ENCODE results near the gene NHEJ1.
A peak's percentile ranks its signal among the peaks of the same experiment; 100 is the strongest.

DNA sequence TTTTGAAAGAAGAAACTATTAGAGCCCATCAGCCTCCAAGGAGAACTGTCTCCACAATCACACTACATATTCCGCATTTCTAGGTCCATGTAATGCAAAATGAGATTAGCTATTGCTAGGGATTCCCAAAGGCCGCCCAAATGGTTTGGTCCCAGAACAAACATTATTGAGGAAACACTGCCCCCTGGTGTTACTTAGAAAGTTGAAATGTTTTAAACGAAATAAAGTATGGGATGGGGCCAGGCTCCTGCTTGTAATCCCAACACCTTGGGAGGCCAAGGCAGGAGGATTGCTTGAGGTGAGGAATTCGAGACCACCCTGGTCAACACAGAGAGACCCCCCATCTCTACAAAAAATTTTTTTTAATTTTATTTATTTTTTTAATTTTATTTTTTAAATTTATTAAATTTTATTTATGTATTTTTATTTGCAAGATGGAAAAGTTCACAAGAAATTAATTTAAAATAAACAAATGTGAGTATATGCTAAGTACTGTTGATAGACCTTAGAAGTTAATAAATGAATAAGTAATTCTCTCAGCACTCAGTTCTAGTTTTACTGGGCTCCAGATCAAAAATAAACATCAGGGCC, 5.5 kb downstream of the NHEJ1 start:
- TF ChIP-seq, protein P1, sequence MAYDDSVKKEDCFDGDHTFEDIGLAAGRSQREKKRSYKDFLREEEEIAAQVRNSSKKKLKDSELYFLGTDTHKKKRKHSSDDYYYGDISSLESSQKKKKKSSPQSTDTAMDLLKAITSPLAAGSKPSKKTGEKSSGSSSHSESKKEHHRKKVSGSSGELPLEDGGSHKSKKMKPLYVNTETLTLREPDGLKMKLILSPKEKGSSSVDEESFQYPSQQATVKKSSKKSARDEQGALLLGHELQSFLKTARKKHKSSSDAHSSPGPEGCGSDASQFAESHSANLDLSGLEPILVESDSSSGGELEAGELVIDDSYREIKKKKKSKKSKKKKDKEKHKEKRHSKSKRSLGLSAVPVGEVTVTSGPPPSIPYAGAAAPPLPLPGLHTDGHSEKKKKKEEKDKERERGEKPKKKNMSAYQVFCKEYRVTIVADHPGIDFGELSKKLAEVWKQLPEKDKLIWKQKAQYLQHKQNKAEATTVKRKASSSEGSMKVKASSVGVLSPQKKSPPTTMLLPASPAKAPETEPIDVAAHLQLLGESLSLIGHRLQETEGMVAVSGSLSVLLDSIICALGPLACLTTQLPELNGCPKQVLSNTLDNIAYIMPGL (CRISPR knock-in tag; IDR thresholded peaks at IDR 0.05) = no peak
- TF ChIP-seq, protein P2, sequence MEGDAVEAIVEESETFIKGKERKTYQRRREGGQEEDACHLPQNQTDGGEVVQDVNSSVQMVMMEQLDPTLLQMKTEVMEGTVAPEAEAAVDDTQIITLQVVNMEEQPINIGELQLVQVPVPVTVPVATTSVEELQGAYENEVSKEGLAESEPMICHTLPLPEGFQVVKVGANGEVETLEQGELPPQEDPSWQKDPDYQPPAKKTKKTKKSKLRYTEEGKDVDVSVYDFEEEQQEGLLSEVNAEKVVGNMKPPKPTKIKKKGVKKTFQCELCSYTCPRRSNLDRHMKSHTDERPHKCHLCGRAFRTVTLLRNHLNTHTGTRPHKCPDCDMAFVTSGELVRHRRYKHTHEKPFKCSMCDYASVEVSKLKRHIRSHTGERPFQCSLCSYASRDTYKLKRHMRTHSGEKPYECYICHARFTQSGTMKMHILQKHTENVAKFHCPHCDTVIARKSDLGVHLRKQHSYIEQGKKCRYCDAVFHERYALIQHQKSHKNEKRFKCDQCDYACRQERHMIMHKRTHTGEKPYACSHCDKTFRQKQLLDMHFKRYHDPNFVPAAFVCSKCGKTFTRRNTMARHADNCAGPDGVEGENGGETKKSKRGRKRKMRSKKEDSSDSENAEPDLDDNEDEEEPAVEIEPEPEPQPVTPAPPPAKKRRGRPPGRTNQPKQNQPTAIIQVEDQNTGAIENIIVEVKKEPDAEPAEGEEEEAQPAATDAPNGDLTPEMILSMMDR (IDR thresholded peaks at IDR 0.05) = peak; percentile 53
- TF ChIP-seq, protein P3, sequence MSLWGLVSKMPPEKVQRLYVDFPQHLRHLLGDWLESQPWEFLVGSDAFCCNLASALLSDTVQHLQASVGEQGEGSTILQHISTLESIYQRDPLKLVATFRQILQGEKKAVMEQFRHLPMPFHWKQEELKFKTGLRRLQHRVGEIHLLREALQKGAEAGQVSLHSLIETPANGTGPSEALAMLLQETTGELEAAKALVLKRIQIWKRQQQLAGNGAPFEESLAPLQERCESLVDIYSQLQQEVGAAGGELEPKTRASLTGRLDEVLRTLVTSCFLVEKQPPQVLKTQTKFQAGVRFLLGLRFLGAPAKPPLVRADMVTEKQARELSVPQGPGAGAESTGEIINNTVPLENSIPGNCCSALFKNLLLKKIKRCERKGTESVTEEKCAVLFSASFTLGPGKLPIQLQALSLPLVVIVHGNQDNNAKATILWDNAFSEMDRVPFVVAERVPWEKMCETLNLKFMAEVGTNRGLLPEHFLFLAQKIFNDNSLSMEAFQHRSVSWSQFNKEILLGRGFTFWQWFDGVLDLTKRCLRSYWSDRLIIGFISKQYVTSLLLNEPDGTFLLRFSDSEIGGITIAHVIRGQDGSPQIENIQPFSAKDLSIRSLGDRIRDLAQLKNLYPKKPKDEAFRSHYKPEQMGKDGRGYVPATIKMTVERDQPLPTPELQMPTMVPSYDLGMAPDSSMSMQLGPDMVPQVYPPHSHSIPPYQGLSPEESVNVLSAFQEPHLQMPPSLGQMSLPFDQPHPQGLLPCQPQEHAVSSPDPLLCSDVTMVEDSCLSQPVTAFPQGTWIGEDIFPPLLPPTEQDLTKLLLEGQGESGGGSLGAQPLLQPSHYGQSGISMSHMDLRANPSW (CRISPR knock-in tag; conservative IDR thresholded peaks at IDR 0.05; ENCODE audit: low read depth) = no peak
- TF ChIP-seq TEAD1 (CRISPR knock-in tag; IDR thresholded peaks at IDR 0.05) (no peak), FOXJ3 (CRISPR knock-in tag; IDR thresholded peaks at IDR 0.05; ENCODE audit: borderline replicate concordance) (no peak), RELA (CRISPR knock-in tag; IDR thresholded peaks at IDR 0.05; ENCODE audit: borderline replicate concordance) (no peak), GABPB1 (CRISPR knock-in tag; IDR thresholded peaks at IDR 0.05) (no peak), TEAD4 (CRISPR knock-in tag; IDR thresholded peaks at IDR 0.05) (no peak), CBFB (CRISPR knock-in tag; IDR thresholded peaks at IDR 0.05; ENCODE audit: low read depth) (no peak), ATF1 (CRISPR knock-in tag; IDR thresholded peaks at IDR 0.05) (no peak), NR3C1 (CRISPR knock-in tag; conservative IDR thresholded peaks at IDR 0.05; ENCODE audit: low read depth) (no peak)
- TF ChIP-seq, protein P4, sequence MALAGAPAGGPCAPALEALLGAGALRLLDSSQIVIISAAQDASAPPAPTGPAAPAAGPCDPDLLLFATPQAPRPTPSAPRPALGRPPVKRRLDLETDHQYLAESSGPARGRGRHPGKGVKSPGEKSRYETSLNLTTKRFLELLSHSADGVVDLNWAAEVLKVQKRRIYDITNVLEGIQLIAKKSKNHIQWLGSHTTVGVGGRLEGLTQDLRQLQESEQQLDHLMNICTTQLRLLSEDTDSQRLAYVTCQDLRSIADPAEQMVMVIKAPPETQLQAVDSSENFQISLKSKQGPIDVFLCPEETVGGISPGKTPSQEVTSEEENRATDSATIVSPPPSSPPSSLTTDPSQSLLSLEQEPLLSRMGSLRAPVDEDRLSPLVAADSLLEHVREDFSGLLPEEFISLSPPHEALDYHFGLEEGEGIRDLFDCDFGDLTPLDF (CRISPR knock-in tag; IDR thresholded peaks at IDR 0.05) = no peak
- TF ChIP-seq, protein P5, sequence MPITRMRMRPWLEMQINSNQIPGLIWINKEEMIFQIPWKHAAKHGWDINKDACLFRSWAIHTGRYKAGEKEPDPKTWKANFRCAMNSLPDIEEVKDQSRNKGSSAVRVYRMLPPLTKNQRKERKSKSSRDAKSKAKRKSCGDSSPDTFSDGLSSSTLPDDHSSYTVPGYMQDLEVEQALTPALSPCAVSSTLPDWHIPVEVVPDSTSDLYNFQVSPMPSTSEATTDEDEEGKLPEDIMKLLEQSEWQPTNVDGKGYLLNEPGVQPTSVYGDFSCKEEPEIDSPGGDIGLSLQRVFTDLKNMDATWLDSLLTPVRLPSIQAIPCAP (CRISPR knock-in tag; IDR thresholded peaks at IDR 0.05) = no peak
- TF ChIP-seq, protein P6, sequence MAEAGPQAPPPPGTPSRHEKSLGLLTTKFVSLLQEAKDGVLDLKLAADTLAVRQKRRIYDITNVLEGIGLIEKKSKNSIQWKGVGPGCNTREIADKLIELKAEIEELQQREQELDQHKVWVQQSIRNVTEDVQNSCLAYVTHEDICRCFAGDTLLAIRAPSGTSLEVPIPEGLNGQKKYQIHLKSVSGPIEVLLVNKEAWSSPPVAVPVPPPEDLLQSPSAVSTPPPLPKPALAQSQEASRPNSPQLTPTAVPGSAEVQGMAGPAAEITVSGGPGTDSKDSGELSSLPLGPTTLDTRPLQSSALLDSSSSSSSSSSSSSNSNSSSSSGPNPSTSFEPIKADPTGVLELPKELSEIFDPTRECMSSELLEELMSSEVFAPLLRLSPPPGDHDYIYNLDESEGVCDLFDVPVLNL (CRISPR knock-in tag; IDR thresholded peaks at IDR 0.05; ENCODE audit: borderline replicate concordance, low read depth) = no peak
